GM20431 (cell line): ENCODE data around the gene OLFM2.
"Not testable (repeated sequence)": the region's sequence is repeated elsewhere in the genome, so short reads cannot be mapped to it uniquely, and the experiment has no call there.

Experiments used
- in situ Hi-C: fragments of 300-500 bp; cut with MseI, MboI; formaldehyde crosslinking; loops from one replicate; pipeline ENCODE4 v1.15.0; 2020; ENCODE audit warnings: low sequenced_read_pairs; ENCODE audit not compliant: unreplicated experiment

The OLFM2 gene

DNA sequence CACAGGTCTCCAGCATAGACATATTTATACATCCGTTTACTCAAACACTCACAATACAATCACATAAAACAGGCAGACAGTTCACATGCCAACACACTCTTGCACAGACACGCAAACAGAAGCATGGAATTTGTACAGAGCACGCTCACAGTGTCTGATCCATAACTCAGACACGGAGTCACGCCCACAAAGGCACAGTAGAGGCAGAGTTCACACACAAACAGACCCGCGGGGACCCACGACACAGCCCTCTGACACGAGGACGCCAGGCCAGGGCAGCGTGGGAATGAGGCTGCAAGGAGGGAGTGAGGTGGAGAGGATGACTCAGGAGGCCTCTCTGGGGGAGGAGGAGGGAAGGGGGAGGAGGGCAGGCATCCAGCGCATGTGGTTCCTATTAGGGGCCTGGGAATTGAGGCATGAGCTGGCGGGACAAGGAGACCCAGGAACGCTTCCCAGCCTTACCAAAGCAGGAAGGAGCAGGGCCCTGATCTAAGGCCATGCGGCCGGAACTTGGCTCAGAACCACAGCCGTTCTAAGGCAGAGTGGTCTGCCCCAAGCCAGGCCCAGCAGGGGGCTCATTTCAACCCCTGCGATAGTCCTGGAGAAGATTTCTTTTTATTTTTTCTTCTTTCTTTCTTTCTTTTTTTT lies 9.1 kb upstream of the OLFM2 start:
- in situ Hi-C loops, result loop anchor here (25.0 kb wide), 1 partner anchor 442 kb away; the partner anchor contains the start of gene TYK2

DNA sequence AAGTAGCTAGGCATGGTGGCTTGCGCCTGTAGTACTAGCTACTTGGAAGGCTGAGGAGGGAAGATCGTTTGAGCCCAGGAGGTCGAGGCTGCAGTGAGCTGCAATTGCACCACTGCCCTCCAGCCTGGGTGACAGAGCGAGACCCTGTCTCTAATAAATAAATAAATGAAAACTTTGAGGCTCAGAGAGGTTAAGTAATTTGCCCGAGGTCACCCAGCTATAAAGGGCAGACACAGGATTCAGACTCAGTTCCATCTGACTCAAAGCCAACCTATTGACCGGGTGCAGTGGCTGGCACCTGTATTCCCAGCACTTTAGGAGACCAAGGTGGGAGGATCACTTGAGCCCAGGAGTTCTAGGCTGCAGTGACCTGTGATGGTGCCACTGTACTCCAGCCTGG lies 7.4 kb upstream of the OLFM2 start:
- in situ Hi-C loops, result loop anchor here (25.0 kb wide), 1 partner anchor 444 kb away; the partner anchor contains the start of gene TYK2

DNA sequence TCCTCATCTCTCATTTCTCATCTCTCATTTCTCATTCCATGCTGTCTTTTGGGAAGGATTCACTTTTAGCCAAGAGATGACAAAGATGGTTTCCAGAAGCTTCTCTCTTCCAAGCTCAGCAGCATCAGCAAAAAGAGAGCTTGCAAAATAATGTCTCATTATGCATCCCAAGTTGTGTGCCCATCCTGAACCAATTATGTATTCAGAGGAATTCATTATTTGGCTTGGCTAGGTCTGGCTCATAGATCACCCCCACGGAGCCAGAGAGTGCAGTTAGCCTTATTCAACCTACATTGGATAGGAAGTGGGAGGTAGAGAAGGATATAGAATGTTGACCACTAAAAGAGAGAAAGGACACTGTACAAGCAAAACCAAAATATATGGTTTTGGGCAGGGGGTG lies 5.4 kb upstream of the OLFM2 start:
- in situ Hi-C loops, result loop anchor here (25.0 kb wide), 1 partner anchor 446 kb away; the partner anchor contains the start of gene TYK2

DNA sequence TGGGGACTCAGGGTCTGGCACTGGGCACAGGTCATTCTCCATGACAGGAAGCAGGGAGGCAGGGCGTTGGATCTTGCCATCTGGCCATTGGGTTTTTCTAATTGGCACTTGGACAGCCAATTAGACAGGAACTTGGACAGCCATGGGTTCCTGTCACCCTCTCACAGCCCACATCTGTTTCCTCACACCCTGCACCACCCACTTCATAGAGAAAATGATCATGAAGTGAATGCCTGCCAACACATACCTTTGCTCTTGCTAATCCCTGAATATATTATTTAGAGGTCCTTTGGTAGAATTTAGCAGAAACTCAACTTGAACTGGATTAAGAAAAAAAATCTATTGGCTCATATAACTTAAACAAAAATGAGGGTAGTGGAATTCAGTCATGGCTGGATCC lies 4.9 kb upstream of the OLFM2 start:
- in situ Hi-C loops, result loop anchor here (25.0 kb wide), 1 partner anchor 446 kb away; the partner anchor contains the start of gene TYK2

DNA sequence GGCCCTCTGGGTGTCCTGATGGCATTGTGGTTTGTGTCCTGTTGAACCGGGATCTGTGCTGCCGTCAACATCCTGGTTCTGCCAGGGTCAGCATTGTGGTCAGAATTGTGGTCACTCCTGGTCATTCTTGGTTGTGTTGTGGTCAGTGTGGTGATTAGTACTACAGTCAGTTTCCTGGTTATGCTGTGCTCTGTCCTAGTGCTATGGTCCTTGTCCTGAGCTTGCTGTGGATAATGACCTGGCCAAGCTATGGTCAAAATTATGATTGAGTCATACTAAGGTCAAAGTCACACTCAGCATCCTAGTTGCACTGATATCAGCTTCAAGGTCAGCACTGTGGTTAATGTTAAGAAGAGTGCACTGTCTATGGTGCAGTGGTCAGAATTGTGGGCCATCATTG lies 4.5 kb upstream of the OLFM2 start:
- in situ Hi-C loops, result loop anchor here (25.0 kb wide), 1 partner anchor 447 kb away; the partner anchor contains the start of gene TYK2

DNA sequence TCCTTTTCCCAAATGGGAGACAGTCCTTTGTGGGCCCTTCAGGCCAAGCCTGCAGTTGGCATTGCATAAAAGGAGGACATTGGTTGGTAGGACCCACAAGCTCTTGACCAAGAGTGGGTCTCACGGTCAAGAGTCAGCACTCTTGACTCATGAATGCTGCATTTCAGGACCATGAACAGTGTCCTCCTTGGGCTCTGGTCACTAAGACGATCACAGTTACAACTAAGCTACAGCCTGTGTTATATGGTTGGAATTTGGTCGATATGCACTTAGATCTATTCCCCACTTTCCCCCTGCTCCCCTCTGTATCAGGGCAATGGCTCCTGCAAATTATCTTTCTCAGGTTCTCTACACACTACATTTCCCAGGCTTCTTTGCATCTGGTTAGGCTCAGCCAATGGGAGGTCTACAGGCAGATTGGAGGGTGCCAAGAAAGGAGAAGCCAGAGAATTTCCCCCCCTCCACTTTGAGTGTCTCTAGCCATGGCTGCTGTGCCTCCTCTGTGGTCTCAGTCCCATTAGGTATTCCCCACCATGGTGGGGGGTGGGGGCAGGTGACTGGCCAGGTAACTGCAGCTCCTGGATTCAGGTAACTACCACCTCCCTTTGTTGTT lies 3.1 kb upstream of the OLFM2 start:
- in situ Hi-C loops, result loop anchor here (25.0 kb wide), 1 partner anchor 448 kb away; the partner anchor contains the start of gene TYK2

DNA sequence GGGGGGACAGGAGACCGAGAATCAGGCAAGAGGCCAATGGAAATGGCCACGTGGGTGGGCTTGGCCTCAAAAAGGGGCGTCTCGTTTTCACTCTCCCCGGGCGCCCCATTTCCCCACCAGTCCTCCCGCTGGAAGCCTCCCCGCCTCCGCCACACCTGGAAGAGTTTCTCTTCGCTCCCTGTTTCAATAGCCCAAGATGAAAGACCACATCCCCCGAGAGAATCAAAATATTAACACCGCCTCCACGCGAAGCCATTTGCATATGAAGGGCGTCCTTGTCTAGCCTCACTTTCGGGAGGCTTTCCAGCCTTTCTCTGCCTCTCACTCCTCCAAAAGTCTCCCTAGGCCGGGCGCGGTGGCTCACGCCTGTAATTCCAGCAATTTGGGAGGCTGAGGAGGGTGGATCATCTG lies 691 bp upstream of the OLFM2 start:
- in situ Hi-C loops, result loop anchor here (25.0 kb wide), 1 partner anchor 450 kb away; the partner anchor contains the start of gene TYK2

DNA sequence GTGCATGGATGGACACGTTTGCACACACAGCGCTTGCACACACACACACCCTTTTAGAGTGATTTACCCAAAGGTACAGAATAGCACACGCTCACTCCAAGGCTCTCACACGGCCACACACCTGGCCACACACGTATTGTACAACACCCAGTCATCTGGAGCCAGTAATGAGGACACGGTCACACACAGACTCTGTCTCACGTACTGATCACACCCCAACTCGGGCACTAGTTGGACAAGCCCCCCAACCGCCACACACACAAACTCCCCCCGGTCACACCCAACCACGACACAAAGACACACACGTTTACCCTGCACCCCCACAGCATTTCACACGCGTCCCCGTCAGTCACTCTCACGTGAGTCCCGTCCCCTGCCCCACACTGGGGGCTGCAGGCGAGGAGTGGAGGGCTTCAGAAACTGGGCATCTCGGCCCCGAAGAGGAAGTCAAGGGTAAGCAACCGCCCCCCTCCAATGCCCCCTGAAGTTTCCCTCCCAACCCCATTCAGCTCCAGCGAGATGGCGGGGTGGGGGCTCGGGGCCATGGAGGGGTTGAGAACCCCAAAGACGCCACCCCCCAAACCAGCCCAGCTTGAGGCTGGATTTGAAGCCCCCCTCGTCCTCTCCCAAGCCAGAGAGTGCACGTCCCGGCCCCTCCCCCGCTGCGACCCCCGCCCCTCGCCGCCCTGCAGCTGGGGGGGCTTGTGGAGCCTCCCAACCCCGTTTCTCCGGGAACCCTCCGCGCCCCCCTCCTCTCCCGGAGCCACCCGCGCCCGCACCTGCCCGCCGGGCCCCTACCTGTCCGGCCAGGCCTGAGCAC lies 599 bp downstream of the OLFM2 start:
- in situ Hi-C loops, result loop anchor here (25.0 kb wide), 1 partner anchor 452 kb away; the partner anchor contains the start of gene TYK2

DNA sequence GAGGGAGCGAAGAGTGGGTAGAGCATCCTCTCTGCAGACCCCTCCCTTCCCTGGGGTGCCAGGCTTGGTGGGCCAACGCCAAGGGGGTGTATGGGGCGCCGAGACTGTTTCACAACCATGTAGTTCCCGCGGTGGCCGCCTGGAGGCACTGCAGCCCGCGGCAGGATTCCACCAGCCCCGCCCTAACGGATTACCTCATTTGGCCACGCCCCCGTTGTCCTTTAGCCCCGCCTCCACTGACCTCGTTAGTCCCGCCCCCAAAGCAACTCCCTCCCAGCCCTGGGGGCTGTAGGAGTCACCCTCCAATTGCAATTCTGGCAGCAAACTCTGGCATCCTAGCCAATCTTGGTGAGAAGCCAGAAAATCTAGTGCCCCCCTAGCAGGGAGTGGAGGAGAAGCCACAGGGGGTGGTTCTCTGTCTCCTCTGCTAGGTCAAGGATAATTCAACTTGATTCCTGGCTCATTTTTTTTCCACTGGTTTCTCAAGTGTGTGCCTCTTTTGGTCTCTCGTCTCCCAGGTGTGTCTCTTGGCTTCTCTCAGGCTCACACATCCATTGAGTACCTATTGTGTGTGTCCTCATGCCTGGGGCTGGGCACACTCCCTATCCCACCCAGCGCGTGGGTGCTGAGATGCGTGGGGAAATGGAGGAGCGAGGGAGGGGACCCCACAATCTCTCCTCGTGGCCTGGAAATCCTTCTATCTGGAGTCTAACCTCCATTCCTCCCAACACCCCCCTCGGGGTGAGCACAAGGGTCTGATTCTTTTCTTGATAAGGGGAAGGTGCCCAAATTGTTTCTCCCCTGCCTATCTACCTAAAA lies 2.0 kb downstream of the OLFM2 start:
- in situ Hi-C loops, result loop anchor here (25.0 kb wide), 1 partner anchor 453 kb away; the partner anchor contains the start of gene TYK2

DNA sequence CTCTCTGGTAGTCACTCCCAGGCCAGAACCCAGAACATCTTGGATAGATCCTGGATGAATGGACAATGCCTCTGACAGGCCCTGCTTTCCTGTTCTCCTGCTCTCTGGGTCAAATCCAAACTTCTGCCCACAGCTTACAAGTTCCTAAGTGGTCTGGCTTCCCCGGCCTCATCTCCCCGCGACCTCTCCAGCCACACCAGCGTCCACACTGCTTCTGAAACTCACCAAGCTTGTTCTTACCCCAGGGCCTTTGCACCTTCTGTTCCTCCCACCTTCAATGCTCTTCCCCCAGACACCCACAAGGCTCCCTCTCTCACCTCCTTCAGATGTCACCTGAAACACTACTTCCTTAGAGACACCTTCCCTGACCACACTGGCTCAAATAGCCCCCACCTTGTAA lies 3.5 kb downstream of the OLFM2 start:
- in situ Hi-C loops, result loop anchor here (25.0 kb wide), 1 partner anchor 454 kb away; the partner anchor contains the start of gene TYK2

DNA sequence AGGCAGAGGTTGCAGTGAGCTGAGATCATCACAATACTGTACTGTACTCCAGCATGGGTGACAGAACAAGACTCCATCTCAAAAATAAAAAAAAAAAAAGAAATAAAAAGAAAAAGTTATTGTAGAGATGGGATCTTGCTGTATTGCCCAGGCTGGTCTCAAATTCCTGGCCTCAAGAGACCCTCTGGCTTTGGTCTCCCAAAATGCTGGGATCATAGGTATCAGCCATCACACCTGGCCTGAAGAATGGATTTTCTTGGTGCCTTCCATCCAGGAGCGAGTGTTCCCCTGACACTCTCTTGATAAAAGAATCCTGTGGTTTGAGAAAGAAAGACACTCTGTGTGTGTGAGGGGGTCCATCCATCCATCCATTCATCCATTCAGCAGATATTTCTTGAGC lies 4.7 kb downstream of the OLFM2 start:
- in situ Hi-C loops, result loop anchor here (25.0 kb wide), 1 partner anchor 456 kb away; the partner anchor contains the start of gene TYK2

DNA sequence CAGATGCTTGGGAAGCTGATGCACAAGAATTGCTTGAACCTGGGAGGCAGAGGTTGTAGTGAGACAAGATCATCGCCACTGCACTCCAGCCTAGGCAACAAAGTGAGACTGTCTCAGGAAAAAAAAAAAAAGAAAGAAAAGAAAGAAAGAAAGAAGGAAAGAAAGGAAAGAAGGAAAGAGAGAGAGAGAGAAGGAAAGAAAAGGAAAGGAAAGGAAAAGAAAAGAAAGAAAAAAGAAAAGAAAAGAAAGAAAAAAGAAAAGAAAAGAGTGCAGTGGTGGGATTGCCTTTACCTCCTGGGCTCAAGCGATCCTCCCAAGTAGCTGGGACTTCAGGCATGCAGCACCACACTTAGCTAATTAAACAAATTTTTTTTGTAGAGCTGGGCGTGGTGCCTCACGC lies 12.9 kb downstream of the OLFM2 start:
- in situ Hi-C loops, result no loop called here

DNA sequence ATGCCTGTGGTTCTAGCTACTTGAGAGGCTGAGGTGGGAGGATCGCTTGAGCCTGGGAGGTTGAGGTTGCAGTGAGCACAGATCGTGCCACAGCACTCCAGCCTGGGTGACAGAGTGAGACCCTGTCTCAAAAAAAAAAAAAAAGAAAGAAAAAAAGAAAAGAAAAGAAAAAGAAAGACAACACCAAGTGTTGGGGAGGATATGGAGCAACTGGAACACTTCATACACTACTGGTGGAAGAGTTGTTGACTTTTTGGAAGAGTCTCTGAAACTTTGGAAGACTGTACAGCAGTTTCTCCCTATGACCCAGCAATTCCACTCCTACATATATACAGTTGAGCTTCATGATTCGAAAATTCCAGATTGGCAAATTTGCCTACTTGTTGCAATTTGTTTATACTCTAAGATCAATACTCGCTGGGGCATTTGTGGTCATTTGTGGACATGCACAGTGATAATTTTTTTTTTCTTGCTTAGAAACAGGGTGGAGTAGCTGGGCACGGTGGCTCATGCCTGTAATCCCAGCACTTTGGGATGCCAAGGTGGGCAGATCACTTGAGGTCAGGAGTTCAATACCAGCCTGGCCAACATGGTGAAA lies 13.4 kb downstream of the OLFM2 start:
- in situ Hi-C loops, result not testable (repeated sequence)

DNA sequence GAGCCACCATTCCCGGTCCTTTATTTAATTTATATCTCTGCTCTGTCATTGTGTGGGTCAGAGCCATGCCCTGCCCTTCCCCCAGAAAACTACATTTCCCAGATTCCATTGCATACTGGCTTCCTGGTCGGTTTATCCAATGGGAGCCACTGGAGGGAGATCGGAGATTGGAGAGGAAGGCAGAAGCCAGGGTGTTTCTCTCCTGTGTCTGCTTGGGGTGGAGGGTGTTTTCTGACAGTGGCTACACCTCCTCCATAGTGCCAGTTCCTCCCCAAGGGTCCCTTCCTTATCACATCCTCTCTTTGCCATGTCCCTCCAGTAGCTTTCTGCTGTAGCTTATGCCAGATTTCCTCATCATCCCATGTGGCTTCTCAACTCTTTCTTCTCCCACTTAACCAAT lies 19.0 kb downstream of the OLFM2 start:
- in situ Hi-C loops, result no loop called here

DNA sequence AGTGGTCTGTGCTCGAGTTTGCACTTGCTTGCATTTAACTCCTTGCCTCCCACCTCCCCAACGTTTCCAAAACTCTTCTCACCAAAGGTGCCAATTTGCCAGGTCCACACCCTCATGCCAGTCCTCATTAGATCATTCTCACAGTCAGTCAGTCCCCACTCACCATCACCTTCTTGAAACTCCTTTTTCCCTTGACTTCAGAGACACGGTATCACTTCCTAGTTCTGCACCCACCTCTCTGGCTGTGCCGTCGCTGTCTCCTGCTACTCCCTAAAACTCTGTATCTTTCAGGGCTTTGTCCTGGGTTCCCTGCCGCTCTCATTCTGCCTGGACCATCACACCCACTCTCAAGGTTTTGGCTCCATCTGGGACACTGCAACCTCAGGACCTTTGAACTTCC lies 19.6 kb downstream of the OLFM2 start:
- in situ Hi-C loops, result no loop called here

DNA sequence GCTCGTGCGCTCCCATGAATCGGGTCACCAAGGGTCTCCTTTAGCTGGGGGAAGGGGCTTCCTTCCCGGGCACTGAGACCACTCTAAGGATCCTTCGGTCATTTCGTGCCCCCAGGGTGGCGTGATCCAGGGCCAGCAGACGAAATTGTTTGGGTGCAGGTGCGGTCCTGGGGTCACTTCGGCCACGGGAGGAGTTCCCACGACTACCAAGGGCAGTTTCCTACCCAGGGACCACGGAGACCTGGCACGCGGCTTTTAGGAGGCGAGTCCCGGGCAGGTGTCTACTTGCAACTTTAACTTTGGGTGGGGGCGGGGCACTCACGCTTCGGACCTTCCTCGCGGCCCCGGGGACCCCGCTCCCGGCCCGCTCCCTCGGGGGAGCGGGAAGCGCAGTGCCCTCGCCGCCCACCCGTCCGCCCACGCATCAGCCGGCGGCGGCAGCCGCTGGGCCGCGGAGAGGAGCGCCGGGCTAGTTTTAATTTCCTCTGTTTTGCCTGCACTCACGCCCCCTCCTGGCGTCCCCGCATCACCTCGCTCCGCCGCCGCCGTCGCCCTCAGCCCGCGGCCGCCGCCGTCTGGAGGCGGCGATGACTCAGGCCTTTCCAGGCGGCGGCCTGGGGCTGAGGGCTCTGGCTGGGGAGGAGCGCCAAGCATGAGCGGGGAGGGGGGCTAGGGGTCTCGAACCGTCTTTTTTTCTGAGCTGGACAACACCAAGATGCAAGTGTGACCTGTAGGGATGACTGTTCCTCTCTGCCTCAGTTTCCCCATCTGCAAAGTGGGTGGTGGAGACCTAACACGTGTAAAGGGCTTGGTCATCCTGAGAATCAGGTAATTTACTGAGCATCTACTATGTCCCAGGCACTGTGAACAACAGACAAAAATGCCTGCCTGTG lies 21.8 kb downstream of the OLFM2 start:
- in situ Hi-C loops, result no loop called here

DNA sequence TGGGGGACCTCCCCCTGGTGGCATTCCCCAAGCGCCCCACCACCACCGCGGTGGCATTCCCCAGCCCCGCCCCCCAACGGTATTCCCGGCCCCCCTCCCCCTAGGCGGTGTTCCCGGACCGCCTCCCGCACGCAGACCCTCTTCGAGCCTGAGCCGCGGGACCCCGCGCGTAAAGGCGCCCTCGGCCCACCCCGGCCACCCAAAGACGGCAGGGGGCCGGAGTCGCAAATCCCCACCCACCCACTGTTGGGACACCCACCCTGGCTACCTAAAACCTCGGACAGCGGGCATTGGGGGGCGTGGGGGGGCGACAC lies 22.4 kb downstream of the OLFM2 start:
- in situ Hi-C loops, result no loop called here

DNA sequence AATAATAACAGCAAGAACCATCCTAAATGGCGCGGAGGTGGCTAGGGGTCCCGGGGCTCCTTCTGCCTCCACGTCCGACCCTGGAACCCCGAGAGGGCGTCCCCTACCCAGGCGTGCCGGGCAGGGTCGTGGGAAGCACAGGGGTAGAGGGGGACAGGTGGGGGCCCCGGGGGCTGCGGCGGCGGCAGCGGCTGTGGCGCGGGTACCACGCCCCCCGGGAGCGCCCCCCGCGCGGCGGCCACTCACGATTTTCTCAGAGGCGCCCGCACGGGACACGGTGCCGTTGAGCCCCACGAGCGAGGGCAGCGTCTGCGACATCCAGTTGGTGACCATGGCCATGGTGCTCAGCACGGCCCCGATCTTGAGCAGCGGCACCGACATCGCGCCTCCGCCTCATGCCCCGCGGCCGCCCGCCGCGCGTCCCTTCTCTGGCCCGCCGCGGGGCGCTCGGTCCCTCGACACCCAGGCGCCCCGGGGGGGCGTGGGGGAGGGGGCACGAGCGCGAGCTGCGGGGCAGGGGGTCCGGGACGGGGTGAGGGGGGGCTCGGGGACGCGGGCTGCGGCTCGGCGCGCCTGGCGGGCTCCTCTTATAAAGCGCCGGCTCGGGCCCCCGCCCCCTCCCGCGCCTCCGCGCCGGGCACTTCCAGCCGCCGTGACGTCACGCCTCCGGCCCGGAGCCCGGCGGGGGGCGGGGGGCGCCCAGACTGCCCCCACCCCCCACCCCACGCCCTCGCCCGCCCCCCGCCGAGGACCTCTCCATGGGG lies 22.9 kb downstream of the OLFM2 start:
- in situ Hi-C loops, result no loop called here
